Measurements from ENCODE around the gene PPY.

PPY gene

DNA sequence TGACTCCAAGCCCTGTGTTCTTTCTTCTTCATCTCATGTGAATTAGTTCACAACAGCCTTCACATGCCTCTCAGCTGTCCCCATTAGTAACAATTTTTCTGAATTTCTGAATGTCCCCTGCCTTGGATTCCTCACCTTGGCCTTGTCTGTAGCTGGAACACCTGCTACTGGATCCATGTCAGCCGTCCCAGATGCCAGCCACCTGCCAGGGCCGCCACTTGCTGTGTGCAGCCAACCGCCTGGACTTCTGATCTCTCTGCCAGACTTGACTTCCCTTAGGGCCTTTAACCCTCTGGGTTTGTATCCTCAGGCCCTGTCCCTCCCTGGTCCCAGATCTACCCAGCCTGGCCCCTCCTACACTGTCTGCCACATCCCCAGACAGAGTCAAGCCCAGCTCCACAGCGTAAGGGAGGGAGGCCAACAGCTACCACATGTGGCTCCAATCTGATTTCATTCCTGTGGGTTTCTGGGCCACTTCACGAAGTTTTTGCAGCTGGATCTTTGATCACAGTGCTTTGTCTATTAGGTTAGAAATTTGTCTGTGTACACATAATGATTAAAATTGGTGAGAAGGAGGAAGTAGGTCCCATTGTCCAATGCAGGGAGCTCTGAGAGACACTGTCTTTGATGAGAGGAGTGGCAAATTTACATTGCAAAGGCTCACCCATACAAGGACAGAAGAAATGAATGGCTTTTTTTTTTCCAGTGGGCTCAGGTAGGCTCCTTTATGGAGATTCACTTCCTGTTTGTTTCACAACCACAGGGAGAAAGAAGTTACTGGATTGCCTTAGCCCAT is 50.2 kb downstream of the PPY start:
- no peak for DNase-seq (ENCODE audit: low read depth)
- no peak overlapping the region for H3K4me3 ChIP-seq (ENCODE audit: low read length)
- TF ChIP-seq, protein P1, sequence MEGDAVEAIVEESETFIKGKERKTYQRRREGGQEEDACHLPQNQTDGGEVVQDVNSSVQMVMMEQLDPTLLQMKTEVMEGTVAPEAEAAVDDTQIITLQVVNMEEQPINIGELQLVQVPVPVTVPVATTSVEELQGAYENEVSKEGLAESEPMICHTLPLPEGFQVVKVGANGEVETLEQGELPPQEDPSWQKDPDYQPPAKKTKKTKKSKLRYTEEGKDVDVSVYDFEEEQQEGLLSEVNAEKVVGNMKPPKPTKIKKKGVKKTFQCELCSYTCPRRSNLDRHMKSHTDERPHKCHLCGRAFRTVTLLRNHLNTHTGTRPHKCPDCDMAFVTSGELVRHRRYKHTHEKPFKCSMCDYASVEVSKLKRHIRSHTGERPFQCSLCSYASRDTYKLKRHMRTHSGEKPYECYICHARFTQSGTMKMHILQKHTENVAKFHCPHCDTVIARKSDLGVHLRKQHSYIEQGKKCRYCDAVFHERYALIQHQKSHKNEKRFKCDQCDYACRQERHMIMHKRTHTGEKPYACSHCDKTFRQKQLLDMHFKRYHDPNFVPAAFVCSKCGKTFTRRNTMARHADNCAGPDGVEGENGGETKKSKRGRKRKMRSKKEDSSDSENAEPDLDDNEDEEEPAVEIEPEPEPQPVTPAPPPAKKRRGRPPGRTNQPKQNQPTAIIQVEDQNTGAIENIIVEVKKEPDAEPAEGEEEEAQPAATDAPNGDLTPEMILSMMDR (conservative IDR thresholded peaks at IDR 0.05; ENCODE audit: low read depth, low read length), result no peak
